Ramos (cell line): Measurements from ENCODE around the gene PSMD1.
"Not testable (repeated sequence)": the region's sequence is repeated elsewhere in the genome, so short reads cannot be mapped to it uniquely, and the experiment has no call there.

Experiments used
- in situ Hi-C: fragments of 300-500 bp; cut with MboI; formaldehyde crosslinking; loops from one replicate; pipeline ENCODE4 v1.14.3; 2022; ENCODE audit warnings: low sequenced_read_pairs; ENCODE audit not compliant: unreplicated experiment

Gene PSMD1

DNA sequence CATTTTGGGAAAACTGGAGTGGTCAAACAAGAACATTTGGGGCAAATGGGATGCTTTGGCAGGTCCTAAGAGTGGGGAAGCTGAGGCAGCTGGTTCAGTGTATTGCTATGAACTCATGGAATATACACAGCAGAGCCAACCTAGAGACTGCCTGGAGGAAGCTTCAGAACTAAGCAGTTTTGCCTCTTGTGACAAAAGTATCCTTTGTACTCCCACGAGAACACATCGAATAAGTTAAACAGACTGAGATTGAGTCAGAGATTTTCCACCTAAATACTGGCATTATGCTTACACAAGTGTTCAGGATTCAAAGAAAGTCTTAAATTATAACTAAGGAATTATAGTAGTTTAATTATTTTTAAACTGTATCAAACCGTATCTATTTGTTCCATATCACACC is 136.5 kb downstream of the PSMD1 start:
- in situ Hi-C loops = no loop called here

DNA sequence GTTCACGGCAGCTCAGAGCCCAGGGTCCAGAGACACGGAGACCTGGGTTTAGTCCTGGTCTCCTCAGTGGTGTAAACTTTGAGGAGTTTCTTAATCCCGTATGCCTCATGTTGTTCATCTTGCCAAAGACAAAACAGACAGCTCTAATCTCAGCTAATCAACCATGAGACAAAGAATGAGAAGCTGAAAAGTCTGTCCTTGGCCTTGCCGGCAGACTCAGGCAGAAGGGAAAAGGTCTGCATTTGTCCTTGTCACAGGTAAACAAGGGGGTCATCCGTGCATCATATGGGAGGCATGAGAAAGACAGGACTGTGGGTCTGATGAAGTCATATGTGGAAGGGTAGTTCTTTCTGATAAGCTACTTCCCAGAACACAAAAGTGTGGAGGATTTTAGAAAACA is 139.9 kb downstream of the PSMD1 start:
- in situ Hi-C loops = no loop called here

DNA sequence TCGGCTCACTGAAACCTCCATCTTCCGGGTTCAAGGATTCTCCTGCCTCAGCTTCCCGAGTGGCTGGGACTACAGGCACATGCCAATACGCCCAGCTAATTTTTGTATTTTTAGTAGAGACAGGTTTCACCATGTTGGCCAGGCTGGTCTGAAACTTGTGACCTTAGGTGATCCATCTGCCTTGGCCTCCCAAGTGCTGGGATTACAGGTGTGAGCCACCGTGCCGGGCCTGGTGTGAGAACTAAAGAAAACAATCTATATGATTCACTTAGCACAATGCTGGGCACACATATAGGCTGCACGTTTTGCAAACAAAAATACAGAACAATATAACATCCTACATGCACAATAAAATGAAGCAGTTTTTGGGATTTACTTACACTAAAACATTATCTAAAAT is 140.5 kb downstream of the PSMD1 start:
- in situ Hi-C loops = not testable (repeated sequence)

DNA sequence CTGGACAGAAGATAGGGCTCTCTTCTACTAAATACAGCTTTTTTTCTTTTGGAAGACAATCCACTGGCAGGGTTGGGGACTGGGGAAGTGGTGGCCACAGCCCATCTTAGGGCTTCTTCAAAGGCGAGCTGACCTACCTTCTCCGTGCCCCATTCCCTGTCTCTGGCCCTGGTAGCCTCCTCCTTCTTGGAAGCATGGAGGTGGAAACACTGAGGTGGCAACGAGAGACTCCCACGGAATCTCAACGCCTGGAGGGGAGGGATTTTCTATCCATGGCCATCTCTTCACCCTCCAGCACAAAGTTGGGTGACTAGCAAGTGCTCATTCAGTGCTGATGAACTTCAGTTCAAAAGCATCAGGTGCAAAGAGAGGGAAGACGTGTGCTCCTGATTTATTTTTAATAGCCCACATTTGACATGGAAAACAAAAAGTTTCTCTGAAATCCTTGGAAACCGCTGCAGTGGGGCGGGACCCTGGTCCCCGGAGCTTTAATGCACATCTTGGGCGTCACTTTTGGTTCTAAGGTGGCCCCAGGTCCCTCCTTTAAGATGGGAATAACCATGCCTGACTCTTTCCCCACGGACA is 141.1 kb downstream of the PSMD1 start:
- in situ Hi-C loops = no loop called here

DNA sequence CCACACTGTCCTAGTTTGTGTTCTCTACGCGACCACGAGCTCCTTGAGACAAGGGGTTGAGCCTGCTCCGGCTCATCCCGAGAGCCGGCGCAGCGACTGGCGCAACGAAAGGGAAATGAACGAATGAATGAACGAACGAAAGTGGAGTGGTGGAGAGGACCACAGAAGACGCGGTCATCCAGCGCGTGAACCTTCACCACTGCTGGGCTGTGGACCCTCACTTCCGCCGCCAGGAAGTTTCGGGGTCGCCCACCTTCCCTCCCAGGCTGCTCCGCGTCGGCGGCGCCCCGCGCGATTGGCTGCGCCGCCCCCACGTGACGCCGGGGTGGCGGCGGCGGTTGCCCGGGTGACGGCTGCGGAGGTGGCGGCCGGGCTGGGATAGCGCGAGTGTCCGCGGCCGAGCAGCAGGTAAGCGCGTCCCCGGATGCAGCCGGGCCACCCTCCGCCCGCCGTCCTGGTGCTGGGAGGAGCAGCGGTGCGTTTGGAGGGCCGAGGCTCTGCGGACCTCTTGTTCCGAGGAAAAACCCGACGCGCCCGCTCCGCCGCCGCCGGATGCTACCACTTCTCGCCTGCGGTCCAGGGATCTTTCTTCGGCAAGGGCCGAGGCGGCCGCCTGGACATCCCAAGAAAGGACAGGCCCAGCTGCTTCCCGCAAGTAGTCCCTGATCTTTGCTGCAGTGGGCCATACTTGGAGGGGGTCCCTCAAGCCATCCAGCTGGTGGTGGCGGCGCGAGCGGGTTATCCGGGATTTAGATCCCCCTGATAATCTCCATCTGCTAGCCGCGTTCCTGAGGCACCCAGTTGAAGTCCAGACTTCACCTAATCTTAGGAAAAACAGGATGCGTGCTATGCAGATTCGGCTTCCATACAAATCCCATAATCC is 141.9 kb downstream of the PSMD1 start, which contains the start of gene ARMC9:
TSS of gene ARMC9 (plus strand) at position 341 of the 883 bp plus-strand sequence. CDS start 7,608 bp downstream, outside the sequence.
- in situ Hi-C loops = no loop called here

DNA sequence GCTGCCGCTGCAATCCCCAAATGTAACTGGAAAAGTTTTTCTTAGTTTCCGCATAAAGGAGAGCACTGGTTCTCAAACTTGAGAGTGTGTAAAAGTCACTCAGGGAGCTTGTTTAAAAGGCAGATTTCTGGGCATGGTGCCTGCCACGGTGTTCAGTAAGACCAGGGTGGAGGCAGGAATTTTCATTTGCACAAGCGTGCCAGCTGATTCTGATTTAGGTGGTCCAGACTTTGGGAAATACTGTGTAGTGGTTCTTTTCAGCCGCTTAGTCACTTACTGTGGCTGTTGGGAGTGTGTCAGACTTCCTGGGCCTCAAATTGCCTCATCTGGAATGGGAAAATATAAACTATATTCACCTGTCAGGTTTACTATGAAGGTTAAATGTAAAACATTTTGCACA is 142.6 kb downstream of the PSMD1 start:
- in situ Hi-C loops = no loop called here

DNA sequence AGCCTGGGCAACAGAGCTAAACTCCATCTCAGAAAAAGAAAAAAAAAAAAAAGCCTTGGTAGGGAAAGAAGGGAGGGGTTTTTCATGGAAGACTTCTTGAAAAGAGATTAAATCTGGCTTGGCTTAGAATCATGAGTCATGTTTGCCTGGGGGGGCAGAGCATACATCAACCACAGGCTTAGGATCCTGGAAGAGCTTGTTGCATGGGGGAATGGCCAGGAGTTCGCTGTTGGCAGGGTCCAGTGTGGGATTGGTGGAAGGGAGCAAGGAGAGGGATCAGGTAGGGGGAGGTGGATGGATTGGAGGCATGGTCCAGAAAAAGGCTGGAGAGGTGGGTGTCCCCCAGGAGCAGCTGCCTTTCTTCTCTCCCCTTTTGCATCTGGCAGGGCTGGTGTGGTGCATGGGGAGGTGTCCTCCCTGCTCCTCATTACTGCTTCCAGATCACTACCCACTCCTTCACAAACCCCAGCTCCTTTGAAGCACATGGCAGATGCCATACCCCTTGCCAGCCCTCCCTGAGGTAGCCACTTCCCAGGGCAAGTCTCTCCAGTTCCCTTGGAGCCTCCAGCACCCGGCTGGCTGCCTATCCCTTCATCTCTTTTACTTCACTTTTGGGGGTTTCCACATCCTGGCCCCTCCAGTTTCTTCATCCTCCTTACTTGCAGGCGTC is 144.3 kb downstream of the PSMD1 start:
- in situ Hi-C loops = no loop called here

DNA sequence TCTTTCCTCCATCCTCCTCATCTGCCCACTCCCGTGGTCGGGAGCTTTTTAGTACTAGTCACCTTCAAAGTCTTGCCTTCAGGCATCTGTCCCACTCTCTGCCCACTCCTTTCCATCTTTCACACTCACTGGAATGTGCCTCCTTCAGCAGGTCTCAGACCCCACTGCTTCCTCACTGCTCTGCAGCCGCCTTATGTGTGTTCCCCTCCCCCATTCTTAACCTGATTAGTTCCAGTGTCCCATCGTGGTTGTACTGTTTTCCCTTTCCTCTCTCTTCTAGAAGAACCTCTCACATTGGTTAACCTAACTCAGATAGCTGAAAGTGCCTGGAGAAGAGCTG is 144.8 kb downstream of the PSMD1 start:
- in situ Hi-C loops = no loop called here

DNA sequence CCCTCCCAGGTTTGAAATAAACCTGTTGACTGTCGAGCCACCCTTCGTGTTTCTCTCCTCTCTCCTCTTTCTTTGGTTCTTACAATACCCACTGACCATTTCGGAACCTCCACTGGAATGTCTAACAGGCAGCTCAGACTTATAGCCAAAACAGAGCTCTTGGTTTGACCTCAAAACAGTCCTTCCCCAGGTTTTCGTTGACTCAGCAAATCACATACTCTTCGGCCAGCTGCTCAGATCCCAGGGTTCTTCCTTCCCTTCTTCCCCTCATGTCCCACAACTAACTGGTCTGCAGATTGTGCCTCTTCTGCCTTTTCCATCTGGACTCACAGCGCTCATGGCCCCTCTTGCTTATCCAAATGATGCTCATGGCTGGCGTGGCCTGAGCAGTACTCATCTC is 146.4 kb downstream of the PSMD1 start:
- in situ Hi-C loops = no loop called here

DNA sequence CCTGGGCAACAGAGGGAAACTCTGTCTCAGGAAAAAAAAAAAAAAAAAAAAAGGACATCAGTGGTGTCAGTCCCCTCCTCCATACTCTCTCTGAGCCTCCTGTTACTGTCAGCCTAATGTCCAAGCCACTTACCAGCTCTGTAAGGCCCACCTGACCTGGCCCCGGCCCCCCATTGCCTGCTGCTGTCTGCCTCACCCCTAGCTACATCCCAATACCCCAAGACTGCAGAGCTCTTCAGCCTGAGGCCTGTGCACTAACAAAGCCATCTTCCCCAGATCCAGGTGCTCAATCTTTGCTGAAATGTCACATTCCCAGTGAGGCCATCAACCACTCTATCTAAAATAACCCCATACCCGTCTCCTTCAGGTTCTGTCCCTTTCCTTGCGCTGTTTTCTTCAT is 147.5 kb downstream of the PSMD1 start:
- in situ Hi-C loops = no loop called here

DNA sequence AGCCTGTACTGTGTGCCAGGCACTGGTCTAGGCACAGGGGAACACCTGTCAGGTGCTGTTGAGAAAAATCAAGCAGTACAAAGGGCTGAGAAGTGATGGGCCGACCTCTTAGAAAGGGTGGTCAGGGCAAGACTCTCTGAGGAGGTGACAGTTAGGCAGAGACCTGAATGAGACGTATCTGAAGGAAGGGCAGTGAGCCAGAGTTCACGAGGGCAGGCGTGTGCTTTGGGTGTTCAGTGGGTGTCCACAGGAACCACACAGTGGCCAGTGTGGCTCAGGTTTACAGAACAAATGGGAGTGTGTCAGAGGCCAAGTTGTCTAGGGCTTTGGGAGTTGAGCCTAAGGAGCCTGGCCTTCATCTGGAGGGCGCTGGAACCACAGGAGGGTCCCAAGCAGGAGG is 147.9 kb downstream of the PSMD1 start:
- in situ Hi-C loops = no loop called here

DNA sequence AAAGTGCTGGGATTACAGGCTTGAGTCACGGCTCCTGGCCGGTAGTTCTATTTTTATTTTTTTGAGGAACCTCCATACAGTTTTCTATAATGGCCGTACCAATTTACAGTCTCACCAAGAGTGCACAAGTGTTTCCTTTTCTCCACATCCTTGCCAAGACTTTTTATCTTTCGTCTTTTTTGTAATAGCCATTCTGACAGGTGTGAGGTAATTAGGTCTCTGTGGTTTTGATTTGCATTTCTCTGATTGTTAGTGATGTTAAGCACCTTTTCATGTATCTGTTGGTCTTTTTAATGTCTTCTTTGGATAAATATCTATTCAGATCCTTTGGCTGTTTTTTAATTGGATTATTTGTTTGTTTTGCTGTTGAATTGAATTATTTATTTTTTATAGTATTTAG is 151.1 kb downstream of the PSMD1 start:
- in situ Hi-C loops = no loop called here

DNA sequence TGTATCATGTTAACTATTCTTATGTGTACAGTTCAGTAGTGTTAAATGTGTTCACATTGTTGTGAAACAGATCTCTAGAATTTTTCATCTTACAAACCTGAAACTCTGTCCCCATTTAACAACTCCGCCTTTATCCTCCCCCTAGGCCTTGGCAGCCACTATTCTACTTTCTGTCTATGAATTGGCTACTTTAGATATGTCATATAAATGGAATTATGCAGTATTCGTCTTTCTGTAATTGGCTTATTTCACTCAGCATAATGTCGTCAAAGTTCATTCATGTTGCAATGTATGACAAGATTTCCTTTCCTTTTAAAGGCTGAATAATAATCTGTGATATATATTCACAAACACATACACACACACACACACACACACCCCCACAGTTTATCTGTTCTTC is 154.1 kb downstream of the PSMD1 start:
- in situ Hi-C loops = no loop called here

DNA sequence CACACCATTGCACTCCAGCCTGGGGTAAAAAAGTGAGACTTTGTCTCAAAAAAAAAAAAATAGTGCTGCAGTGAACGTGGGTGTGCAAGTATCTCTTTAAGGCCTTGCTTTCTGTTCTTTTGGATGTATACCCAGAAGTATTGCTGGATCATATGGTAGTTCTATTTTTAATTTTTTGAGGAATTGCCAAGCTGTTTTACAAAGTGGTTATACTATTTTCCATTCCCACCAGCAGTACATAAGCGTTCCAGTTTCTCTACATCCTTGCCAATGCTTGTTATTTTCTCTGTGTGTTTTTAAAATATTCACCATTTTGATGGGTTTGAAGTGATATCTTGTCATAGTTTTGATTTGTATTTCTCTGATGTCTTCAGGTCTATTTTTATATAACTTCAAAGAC is 154.8 kb downstream of the PSMD1 start:
- in situ Hi-C loops = no loop called here

DNA sequence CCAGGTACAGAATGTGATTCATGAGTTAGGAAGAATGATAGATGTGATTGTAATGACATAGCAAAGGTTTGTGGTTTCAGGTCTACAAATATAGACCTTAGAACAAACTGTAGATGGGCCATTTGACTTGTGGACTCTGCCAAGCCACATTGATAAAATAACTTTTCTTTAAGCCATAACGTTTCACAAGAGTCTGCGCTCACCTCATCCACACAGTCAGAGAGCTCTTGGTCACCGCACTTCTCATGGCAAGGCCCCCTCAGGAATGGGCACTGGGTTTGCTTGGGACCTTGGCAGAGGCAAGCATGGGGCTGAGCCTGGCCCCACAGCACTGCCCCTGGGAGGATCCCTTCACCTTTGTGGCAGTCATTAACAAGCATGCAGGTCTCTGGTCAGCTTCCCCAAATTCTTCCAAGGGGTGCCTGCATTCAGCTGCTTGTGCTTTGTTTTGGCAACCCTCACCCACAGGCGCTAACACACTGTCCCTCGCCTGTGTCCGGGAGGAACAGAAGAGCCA is 155.7 kb downstream of the PSMD1 start:
- in situ Hi-C loops = no loop called here

DNA sequence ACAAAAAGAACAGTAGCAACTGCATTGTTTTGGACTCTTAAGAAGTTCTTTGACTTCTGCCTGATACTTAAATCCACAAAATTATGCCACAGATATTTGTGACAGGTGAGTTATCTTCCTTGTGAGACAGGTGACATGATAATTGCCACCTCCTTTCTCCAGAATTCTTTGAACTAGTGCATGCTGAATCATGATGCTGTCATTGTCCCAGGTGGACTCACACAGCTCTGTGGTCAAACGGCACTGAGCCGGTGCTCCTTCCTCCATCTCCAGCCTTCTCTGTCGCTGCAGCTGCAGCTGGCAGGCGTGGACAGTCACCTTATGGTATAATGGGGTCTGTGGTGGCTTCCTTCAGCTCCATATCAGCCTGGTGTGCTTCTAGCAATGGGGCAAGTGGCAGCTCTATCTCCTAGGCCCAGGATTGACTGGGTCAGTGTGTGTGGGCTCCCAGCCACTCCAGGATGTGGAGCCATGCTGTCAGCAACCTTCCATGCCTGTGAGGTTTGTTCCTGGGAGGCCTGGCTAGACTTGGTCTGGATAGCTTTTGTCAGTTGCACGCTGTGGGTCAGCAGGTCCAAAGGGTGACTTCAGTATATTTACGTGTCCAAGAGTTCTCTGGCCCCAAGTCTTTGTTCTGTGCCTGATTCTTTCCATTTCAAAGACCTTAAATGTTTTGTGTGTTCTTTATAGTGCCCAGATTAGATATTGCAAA is 157.4 kb downstream of the PSMD1 start:
- in situ Hi-C loops = no loop called here

DNA sequence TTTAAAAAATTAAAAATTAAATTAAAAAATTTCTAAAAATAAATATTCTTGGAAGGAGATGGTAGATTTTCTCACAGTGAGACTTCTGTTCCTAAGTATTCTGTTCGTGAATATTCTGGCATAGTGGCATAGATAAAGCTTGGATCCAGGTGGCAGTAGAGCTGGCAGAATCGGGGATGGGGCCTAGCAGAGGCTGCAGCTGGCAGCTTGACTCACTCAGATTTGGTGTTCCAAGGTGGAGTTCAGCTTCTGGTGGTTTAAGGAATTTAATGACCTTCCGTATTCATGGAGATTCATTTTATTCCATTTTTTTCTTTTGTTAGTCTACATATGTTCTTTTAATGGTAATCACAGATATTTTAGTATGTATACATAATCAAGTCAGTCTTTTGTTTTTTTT is 161.7 kb downstream of the PSMD1 start:
- in situ Hi-C loops = no loop called here

DNA sequence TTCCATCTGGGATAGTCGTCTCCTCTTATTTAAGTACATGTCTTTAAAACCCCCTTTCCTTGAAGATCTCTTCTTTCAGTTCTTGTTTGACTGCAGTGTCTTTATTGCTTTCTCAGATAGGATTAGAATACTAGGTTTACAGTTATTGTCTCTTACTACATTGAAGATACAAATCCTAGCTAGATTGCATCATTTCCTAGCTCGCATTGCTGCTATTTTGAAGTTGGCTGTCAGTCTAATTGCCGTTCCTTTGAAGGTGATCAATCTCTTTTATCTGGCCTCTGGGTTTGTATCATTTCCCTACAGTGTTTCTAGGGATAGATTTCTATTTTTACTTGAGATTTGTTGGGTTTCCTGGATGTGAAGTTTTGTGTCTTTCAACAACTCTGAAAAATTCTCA is 162.6 kb downstream of the PSMD1 start:
- in situ Hi-C loops = no loop called here

DNA sequence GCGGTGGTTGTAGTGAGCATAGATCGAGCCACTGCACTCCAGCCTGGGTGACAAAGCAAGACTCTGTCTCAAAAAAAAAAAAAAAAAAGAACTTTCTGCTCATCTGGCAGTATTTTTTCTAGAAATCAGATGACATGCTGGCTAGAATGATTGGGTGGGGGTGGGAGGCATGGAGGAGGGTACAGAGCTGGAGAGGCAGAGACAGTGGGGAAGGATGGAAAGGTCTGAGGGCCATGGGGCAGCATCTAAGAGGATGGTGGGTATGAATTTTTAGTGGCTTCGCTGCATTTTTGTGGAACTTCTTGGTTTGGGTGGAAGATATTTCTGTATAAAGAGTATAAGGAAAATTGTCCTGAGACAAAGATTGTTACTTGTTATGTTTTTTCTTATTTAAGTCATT is 165.1 kb downstream of the PSMD1 start:
- in situ Hi-C loops = no loop called here
